T-helper 1 cell treated with Interleukin-12 subunit alpha and Interleukin-12 subunit beta and Interleukin-4 antibody, amounts not matched to agents 30 ng/mL and 1 ng/mL, for 36 hours (primary cell): ENCODE data around the gene SPART. TPM values are rescaled to one million over a fixed set of nuclear protein-coding genes. Genes with fewer than 3 reads are reported as not detected.
"Not testable (repeated sequence)": the region's sequence is repeated elsewhere in the genome, so short reads cannot be mapped to it uniquely, and the experiment has no call there.

Experiments used
- intact Hi-C: fragments of 100-400 bp; cut with micrococcal nuclease; formaldehyde crosslinking; loops from one replicate; pipeline ENCODE4 v1.15.1; 2024
- total RNA-seq: library from RNA; stranded (reverse); gene quantifications from 2 replicates; pipeline ENCODE4 v1.2.3, GENCODE V29; 2022

The SPART gene
- total RNA-seq, 1 donor from 2014 or later, result 30.6 TPM

DNA sequence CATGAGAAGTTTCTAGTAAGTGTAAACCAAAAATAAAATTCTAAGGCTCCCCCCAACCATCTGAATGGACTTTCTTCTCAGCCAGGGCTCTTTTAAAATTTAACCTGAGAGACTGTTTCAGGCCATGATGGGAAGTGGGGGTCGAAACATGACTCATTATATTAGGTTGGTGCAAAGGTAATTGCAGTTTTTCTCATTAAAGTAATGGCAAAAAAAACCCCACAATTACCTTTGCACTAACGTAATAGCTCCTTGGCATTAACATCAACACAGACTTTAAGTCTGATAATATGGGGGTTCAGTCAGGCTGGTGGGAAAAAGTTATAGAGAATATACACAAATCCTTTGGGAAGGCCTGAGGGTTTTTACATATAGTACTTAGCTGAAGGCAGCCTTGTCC, 9.4 kb upstream of the SPART start:
- intact Hi-C loops, result no loop called here

DNA sequence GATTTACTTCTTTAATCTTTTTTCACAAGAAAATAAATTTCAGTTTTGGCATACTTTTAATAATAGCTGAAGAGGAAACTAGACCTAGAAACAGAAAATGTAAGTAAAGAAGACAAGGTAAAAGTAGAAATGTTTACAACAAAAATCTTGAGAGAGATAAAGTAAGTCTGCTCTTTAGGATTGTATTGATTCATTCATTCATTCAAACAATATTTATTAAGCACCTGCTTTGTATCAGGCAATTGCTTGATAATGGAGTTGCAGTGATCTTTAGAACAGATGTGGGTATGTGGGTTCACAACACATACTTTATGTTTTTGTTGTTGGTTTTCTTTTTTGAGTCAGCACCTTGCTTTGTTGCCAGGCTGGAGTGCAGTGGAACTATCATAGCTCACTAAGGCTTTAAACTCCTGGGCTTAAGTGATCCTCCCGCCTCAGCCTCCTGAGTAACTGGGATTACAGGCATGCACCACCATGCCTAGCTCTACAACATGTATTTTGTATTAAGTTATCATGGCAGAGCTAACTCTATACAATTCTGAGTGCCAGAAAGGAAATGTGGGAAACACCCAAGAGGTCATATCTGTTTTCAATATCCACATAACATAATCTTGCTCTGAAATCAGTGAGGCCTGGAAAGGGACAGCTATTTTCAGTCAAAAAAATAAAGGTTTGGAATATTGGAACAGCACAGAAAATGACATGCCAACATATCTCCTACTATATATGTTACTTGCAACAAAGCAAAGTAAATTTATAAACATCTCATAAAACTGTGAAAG, 8.8 kb upstream of the SPART start:
- intact Hi-C loops, result no loop called here

DNA sequence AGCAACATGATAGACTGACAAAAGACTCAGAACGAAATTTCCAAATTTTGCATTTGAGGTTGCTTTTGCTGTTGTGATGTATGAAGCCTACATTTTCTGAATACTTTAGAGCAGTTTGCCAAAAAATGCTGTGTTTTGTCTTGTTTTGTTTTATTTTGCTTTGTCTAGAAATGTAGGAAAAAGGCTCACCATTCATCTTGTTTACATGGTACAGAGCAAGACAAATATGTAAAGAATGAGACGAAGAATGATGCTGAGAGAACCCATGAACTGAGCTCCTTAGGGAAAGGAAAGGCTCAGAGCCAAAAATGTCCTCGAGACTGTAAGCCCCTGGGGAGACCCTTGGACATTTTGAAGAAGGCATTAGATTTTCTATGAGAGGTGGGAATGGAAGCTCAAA, 6.8 kb upstream of the SPART start:
- intact Hi-C loops, result no loop called here

DNA sequence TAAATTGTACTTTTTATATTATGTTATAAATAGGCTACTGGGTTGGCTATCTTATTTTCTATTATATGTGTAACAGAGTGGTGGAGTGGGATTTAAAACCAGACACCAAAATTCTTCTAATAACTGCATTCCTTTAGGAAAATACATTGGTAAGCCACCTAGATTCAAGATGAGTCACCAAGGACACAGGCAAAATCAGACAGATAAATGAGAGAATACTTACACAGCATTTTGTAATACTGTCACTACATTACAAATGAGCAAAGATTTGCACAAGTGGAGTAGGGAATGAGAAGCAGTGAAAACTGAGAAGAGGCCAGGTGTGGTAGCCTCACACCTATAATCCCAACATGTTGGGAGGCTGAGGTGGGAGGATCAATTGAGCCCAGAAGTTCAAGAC, 6.2 kb upstream of the SPART start:
- intact Hi-C loops, result no loop called here

DNA sequence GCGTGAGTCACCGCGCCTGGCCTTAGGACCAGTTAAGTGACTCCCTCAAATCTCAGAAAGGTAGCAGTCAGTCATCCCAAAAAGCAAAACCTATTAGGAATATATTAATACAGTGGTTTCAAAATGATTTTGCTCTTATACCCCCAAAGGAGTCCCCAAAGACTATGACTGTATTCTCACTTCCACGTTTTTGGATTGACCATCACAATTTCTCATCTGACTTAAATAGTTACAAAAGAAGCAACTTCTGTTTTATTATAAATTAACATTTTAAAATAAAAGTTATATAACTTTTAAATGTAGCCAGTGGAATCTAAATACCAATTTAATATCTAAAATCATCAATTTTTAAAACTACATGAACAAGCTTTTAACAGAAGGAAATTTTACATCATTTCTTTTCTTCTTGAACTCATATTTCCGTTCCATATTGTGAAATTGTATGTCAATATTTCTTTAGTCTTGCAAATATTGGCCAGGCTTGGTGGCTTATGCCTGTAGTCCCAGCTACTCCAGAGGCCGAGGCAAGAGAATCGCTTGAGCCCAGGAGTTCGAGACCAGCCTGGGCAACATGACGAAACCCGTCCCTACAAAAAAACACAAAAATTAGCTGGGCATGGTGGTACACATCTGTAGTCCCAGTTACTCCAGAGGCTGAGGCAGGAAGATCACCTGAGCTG, 1.5 kb upstream of the SPART start:
- intact Hi-C loops, result loop anchor here (5.0 kb wide), 1 partner anchor 635 kb away; no protein-coding TSS in a partner anchor

DNA sequence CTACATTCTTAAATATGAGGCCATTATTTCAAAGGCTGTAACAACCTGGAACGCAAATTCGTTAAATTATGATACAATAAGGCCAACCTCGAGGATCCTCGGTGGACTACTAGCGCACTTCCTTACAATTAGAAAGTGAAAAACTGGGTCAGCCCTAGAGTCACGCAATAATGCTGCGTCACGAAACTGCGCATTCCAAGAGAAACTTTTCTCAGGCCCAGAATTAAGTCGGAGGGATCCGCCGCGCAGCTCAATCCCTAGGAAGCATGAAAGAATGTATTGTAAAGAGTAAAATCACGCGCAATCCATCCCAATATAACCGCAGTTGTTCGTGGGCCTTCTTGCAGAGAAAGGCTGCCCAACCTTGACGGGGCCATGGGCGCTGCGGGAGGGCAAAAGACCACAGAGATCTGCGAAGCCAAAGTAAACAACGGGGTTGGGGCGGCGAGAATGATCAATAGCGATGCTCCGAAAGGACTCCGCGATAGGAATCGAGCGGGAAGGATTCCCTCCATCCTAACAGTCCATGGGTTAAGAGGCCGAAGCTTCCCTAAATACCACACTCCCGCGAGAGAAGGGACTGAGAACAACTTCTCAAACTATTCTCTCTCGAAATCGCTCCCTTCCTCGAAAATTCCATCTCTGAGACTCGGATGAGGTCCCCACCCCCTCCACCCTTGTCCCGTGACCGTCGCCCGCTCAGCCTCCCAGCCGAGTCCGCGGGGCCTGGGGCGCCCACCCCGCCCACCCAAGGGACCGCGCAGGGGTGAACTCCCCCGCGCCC, 564 bp downstream of the SPART start:
- intact Hi-C loops, result loop anchor here (1.0 to 5.0 kb wide), 11 partner anchors 48 to 714 kb away; partner anchors contain the start of genes ALG5, CCDC169, RFXAP and SUPT20H

DNA sequence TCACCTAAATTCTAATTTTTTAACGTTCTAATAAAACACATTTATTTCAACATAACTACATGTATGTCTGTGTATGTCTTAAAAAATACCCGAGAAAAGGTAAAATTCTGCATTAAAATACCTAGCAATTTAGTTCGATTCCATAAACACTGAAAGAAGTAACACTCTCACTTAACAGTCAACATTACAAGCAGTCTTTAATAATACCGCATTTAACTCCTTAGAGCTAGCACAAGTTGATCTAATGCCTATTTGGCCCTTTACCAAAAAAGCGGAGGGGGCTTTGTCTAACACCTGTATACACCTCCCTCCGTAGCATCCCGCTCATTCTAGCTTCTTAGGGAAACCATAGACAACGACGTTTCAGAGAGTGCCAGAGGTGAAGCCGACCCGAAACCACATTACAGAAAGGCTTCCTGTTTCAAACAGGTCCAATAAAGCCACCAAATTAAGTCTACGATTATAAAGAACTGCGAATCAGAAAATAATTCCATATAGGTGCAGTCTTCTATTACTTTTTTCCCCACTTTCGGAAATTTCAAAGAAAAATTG, 1.2 kb downstream of the SPART start:
- intact Hi-C loops, result loop anchor here (5.0 kb wide), 1 partner anchor 637 kb away; no protein-coding TSS in a partner anchor

DNA sequence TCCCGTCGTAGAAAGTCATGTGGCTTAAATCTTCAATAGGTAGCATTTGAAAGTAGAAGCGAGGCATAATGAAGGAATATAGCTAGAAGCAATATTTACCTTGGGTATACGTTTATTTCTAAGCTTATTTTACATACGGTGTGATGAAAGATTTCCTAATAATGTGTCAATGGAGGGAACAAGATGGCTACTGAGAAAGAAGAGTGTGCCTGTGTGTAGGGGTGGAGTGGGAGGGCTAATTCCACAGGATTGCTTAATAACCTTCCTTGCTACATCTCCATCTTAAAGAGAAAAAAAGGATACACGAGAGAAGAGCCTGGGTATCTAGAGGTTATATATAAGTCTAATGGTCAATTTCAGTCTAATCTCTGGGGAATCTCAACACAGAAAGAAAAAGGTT, 2.0 kb downstream of the SPART start:
- intact Hi-C loops, result no loop called here

DNA sequence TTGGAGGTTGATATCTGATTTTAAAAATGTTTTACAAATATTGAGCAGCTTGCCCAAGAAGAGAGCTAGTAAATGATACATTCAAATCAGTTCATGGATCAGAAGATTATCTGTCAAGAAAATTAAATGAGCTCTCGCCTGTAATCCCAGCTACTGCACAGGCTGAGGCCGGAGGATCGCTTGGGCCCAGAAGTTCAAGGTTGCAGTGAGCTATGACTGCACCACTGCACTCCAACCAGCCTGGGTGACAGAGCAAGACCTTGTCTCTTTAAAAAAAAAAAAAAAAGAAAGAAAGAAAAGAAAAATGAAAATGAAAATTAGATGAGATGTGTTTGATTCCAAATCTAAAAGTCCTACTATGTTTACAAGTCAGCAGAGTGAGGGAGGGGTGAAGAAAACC, 2.4 kb downstream of the SPART start:
- intact Hi-C loops, result no loop called here

DNA sequence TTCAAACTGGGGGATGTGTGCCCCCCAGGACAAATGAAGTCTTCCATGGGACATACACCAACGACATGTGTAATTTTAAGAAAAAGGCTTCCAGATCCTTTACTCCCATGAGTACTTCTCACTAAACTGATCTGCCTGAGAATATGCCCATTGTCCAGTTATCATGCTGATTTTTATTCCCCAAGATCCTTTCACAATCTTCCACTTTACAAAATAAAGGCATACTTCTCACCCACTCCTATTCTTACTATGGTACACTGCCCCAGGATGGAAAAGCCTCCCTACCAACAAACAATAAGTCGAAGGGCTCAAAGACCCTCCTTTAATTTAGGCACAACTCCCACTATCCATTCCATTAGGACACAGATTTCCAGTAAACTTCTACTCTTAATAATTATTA, 3.5 kb downstream of the SPART start:
- intact Hi-C loops, result no loop called here

DNA sequence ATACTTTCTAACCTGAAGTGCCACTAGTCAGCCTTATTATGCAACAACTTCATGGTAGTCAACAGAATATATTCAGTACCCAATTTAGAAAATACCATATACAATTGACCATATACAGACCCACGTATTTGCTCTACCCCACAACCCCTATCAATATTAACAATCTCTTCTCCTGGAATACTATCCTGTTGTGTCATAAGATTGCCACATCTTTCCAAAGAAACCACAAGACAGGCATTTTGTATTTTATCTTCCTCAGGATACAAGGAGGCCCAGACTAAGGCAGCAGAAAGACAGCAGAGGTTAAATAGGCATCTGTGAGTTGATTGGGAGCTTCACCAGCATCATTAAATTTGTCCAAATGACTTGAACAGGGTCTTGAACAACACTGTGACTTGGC, 4.5 kb downstream of the SPART start:
- intact Hi-C loops, result no loop called here

DNA sequence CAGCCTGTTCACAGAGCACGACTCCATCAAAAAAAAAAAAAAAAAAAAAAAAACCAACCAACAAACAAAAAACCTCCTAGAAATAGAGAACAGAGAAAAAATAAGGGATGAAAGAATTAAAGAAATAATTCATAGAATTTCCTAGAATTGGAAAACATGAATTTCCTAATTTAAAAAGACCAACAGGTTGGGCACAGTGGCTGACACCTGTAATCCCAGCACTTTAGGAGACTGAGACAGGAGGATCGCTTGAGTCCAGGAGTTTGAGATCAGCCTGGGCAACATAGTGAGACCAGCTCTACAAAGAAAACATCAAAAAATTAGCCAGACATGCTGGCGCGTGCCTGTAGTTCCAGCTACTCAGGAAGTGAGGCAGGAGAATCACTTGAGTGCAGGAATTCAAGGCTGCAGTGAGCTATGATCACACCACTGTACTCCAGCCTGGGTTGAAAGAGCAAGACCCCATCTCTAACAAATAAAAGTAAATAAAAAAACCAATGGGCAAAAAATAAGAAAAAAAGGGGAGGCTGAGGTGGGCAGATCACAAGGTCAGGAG, 6.5 kb downstream of the SPART start:
- intact Hi-C loops, result no loop called here

DNA sequence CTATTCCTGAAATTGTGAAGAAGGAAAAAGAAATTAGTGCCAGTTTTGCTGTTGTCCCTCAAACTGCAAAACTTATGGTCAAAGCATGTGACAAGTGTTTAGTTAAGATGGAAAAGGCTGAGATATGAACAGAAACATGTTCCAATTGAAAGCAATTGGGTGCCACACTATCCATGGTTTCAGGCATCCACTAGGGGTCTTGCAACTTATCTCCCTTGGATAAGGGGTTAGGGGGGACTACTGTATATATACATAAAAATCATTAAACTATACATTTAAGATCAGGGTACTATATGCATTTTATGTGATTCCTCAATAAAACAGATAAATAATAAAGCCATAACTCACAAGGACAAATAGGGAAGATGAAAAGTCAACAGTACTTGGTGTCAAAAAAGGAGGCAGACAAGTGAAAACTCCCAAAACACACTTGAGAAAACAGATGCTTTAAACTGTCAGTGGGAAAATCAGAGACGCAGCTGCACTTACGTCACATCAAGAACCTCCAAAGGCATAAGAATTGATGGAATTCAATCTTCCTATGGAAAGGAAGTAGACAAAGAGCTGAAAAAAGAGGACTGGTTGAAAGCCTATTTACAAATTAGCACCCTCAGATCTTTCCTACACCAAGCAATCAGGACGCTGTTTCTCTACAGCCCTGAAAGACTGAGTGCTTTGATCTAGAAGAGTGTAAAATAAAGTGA, 8.1 kb downstream of the SPART start:
- intact Hi-C loops, result loop anchor here (2.0 kb wide), 1 partner anchor 41 kb away; the partner anchor contains the start of gene CCDC169

DNA sequence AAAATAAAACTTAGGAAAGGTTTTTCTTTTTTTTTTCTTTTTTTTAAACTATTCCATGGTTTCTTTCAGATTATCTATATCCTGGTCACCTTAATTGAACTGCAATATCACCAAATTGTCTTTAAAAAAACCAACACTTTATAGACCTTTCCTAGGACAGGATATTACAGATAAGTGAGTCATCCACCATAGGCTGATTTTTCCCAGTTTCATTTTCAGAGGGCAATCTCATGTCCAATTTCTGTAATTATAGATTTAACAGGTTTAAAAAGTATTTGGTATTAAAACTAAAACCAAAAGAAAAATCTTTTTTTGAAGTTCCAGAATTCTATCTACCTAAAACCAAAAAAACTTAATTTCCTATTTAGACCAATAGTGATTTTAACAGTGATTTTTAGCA, 13.2 kb downstream of the SPART start:
- intact Hi-C loops, result no loop called here

DNA sequence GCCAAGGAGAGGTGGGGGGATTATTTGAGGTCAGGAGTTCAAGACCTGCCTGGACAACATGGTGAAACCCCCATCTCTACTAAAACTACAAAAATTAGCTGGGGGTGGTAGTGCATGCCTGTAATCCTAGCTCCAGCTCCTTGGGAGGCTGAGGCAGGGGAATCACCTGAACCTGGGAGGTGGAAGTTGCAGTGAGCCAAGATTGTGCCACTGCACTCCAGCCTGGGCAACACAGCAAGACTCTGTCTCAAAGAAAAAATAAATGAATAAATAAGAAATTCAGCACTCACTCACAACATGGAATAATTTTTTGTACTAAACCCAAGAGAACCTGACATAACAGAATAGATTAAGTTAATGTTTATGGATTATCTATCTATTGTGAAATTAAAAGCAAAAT, 13.9 kb downstream of the SPART start:
- intact Hi-C loops, result not testable (repeated sequence)

DNA sequence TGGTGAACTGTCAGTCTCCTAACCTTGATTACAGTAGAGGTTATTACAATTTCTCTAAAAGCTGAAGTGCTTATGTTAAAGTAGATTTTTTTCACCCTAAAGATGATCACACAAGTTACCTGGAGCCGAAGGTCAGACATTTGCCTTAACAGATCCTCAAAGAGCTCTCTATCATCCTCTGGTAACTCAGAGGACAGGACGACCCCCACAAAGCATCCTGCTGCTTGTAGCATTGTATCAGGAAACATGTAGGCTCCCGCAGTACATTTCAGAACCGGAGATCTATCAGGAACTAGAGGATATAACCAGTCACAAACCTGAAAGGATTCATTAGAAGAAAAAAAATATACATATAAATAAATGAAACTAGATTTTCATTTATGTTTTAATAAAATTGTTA, 14.9 kb downstream of the SPART start:
- intact Hi-C loops, result no loop called here

DNA sequence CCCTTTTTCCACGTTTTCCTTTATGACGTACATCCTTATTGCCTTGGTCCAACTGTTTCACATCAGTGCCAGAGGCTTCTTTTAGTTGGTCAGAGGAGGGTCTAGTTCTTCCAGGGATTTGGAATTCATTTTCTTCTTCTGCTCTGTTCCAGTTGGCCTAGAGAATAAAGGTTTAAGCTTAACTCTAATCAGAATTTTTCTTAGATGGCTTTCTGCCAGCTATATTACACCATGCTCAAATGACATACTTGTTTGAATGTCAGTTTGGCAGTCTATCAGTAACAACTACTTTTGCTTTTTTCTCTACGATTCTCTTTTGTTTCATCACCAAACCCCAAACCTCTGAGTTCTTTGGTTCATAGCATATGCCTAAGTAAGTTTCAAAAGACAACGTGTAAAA, 16.8 kb downstream of the SPART start:
- intact Hi-C loops, result no loop called here

DNA sequence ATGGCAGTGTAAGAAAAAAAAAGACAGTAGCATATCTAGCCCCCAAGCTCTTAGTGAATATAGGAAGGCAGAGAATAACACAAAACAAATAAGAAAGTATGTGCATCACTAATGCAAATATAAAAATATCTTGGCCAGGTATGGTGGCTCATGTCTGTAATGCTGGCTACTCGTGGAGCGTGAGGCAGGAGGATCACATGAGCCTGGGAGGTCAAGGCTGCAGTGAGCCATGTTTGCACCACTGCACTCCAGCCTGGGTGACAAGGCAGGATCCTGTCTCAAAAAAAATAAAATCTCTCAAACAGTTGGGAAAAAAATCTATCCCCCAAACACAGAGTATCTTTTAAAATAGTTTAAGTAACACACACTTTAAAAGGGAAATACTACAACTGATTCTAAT, 17.4 kb downstream of the SPART start:
- intact Hi-C loops, result no loop called here

DNA sequence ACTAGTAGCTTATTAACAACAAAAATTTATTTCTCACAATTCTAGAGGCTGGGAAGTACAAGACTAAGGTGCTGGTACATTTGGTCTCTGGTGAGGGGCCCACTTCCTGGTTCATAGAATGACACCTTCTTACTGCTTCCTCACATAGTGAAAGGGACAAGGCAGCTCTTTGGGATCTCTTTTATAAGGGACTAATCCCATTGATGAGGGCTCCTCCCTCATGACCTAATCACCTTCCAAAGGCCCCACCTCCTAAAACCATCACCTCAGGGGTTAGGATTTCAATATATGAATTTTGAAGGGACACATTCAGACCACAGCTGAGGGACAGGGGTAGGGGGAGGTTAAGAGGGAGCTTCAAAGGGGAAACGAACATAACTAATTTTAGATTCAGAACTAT, 20.3 kb downstream of the SPART start:
- intact Hi-C loops, result no loop called here

DNA sequence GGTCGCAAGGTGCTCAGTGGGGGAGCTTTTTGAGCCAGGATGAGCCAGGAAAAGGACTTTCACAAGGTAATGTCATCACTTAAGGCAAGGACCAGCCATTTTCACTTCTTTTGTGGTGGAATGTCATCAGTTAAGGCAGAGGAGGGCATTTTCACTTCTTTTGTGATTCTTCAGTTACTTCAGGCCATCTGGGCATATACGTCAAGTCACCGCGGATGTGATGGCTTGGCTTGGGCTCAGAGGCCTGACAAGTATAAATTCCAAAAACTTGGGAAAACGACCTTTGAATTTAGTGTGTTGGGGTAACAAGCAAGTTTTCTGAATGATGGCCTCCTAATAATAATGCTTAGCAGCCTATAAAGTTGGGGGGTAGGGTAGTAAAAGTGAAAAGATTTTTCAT, 21.3 kb downstream of the SPART start:
- intact Hi-C loops, result not testable (repeated sequence)
